DMS79 (cell line): ENCODE measurements around the gene CAPN15.
A peak's percentile ranks its signal among the peaks of the same experiment; 100 is the strongest.
"Not testable (repeated sequence)": the region's sequence is repeated elsewhere in the genome, so short reads cannot be mapped to it uniquely, and the experiment has no call there.

Experiments used
- DNase-seq: peaks from one replicate; lab custom pipeline; 2025; lab: John Stamatoyannopoulos, UW

The CAPN15 gene

GRCh38 chr16:527015-527903 is at the start of gene CAPN15:
TSS of gene CAPN15 (plus strand) at chr16:527712. CDS start at chr16:546839, 19,127 bp downstream.
- DNase-seq, result peak; percentile 82

- DNase-seq, result not testable (repeated sequence)
Measured at GRCh38 chr16:478287-478686, 49.2 kb upstream of the CAPN15 start.

- DNase-seq, result no peak
Measured at GRCh38 chr16:482468-483185, 44.9 kb upstream of the CAPN15 start.

DNA sequence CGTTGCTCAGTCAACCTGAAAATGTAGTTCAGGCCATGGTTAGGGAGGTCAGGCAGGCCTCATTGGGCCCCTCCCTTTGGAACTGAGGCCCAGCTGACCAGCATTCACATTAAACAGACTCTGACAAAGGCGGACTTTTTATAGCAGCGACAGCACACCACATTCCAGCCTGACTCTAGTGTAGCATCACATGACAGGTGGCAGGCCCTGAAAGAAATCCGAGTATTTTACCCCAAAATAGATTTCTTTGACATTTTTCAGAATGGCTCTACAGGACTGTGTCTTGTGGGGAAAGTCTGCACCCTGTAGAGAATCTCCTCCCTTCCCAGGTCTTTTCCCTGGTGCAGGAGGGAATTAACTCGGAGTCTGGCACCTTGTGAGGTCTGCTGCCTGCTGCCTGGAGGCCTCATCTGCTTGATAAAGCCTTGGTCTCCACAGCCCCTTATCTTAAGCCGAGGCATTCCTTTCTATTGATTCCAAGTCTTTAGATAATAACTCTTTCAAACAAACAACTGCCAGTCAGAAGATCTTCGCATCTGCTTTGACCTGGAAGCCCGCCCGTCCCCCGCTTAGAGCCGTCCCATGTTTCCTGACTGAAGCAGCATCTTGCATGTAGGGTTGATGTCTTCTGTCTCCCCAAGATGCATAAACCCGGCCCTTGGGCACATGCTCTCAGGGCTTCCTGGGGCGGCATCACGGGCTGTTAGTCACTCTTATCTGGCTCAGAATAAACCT is 44.0 kb upstream of the CAPN15 start:
- no peak for DNase-seq

DNA sequence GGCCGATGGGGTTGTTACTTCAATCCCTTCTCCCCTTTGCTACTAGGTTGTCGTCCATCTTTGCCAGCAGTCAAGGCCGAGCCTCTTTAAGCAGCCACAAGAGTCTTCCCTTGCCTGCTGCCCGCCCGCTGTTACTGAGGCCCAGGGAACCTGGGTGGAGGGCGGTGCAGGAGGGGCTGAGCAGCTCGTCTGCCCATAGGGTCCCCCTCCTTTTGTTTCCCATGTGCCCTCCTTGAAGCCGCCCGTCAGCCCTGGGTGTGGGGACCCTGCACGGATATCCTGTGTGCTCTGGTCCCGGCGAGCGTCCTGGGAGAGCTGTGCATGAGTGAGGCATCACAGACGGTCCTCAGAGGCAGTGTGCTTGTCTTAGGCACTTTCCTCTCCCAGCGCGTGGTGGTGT is 37.9 kb upstream of the CAPN15 start:
- no peak for DNase-seq

- peak; percentile 2 for DNase-seq
Measured at GRCh38 chr16:490768-491167, 36.7 kb upstream of the CAPN15 start.

DNA sequence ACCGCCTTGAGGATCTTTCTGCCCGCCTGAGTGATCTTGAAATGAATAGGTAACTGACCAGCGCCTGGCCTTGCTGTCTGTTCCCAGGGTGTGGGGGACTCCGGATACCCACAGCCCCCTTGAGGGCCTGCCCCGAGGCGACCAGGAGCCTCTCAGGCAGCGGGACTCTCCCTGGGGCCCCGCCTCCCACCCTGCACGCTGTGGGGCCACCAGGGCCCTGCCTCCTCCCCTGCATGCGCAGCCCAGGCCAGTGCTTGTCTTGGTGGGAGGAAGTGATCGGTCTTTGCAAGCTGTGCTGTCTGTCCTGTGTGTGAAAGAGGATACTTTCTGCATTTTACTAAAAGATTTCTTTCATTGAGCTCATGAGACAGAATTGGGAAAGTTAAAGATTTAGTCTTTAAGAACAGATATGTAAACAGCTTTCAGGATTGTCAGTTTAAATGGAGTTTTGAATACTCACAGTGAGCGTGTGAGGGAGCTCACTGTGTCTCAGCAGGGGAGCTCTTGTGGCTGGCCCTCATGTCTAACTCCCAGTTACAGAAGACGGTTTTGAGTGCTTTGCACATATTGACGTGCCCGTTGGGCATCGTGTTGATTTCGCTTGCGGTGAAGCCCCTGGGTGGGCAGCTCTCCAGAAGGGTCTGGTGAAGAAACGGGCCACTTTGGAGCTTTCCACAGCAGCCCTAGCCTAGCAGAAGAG is 36.1 kb upstream of the CAPN15 start:
- DNase-seq, result peak; percentile 75

DNA sequence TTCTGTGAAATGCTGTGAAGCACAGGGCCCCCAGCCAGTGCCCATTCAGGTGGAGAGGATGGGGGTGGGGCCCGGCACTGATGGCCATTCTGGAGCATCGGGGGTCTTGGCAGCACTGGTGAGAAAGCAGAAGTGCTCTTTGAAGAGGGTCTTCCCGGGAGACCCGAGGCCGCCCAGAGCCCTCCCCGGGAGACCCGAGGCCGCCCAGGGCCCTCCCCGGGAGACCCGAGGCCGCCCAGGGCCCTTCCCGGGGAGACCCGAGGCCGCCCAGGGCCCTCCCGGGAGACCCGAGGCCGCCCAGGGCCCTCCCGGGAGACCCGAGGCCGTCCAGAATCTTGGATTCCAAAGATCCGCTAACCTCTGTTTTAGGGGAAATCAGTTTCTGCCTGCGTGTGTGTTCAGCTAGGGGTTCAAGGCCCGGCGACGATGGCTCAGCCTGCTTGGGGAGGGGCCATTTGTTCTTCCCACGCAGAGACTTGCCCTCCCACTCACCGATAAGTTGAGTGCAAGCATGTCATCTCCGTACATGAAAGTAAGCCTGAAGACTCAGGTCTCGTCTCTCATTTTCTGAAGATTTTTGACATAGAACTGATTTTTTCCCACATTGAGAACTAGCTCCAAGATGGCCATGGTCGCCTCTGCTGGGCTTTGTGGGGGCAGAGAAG is 35.2 kb upstream of the CAPN15 start:
- no peak for DNase-seq

DNA sequence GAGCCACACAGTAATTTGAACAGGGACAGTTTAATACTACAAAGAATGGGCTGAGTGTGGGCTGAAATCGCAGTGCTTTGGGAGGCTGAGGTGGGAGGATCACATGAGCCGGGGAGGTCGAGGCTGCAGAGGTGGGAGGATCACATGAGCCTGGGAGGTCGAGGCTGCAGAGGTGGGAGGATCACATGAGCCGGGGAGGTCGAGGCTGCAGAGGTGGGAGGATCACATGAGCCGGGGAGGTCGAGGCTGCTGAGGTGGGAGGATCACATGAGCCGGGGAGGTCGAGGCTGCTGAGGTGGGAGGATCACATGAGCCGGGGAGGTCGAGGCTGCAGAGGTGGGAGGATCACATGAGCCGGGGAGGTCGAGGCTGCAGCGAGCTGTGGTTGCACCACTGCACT is 32.8 kb upstream of the CAPN15 start:
- DNase-seq, result not testable (repeated sequence)

- DNase-seq, result peak; percentile 1
Measured at GRCh38 chr16:495127-495748, 32.3 kb upstream of the CAPN15 start.

DNA sequence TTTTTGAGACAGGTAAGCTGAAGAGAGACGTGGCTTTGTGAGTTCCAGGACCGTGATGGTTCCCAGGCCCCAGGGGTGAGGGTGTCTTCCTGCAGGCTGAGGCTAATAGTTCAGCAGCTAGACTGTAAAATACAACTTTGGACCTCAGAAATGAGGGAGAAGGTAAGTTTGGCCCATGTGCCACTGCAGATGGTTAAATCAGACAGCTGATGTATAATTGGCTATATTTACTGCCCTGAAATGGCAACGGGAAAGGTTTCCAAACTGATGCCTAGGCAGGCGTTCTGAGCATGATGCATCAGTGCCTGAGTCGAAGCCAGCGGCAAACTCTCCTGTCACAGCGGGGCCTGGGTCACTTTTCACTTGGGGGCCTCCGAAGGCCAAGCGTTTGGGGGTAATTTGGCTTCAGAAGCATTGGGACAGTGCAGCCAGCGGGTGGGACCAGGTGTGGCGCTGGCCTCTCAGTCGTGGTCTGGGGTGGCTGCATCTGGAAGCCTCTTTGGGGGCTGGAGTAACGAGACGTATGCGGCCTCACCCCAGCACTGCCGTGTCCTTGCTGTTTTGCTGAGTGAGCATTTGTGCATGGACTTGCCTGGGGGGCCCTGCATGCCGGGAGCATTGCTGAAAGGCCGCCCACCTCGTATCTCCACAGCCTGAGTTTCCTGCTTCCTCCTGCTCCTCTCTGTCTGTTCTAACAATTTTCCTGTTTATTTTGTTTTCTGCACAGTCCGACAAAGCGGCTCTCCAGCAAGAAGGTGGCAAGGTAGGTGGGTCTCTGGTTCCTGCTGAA is 31.2 kb upstream of the CAPN15 start:
- DNase-seq, result no peak

DNA sequence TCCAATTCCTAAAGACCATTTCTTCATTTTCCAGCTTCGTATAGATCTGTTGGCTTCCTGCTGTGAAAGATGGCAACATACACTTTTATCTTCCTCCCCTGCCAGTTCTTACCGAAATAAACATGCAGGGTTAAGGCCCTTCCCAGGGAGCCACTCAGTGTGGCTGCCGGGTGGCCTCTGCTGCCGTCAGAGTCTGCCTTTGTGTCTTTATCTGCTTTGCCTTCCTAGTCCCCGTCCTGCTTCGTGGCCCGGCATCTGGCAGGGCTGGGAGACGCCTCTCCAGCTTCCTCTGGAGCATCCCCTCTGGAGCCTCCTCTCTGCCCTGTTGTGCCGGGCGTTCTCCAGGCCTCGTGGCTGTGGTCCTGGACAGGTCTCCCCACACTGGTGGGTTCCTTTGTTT is 30.3 kb upstream of the CAPN15 start:
- no peak for DNase-seq

DNA sequence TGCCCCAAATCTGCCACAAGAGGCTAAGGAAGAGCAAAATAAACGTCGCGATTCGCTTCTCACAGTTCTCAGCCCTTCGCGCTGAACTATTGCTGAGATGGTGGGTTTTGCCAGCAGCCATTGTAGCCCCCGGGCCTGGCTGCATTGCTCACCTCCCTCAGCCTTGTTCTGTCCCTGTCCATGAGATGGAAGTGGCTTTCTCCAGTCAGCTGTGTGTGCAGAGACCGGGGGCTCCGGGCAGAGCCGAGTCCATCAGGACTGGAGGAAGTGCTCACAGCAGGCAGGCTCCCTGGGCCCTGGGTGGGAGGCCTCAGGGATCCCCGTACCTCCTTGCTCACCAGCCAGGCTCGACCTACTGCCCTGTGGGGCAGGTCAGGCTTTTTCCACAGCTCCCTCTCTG is 27.6 kb upstream of the CAPN15 start:
- DNase-seq, result no peak

- DNase-seq, result no peak
Measured at GRCh38 chr16:500709-501108, 26.8 kb upstream of the CAPN15 start.

DNA sequence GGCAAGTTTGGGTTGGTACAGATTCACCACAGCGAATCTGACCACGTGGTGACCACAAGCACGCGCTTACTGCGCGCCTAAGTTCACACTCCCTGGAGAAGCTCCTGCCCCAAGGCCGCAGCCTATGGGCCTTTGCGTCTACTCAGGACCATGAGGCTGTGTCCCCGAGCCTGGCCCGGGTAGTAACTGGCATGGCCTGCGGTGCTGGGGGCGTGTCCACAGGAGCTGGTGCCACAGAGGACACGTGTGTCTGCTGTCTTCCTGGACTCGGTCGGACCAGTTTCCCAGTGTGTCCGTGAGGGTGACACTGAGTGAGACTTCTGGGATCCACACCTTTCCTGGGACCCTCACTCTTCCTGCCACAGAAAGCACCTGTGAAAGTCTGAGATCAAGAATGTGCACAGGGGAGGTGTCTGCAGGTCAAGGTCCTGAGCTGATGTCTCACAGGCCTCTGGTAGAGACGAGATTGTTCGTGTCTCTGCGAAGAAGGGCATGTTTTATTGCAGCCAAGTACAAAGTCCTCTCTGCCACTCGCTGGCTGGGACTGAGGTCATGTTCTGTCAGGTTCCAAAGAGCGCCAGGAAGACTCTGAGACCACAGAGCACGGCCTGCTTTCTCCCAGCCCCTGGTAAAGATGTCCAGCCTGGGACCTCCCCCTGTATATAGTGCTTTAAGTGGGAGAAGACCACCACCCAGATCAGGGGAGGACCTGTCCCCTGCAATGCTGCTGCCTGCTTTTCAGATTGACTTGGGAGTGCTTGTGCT is 25.2 kb upstream of the CAPN15 start:
- DNase-seq, result no peak

- no peak for DNase-seq
Measured at GRCh38 chr16:503150-504071, 24.1 kb upstream of the CAPN15 start.

- DNase-seq, result no peak
Measured at GRCh38 chr16:505479-506245, 21.9 kb upstream of the CAPN15 start.

DNA sequence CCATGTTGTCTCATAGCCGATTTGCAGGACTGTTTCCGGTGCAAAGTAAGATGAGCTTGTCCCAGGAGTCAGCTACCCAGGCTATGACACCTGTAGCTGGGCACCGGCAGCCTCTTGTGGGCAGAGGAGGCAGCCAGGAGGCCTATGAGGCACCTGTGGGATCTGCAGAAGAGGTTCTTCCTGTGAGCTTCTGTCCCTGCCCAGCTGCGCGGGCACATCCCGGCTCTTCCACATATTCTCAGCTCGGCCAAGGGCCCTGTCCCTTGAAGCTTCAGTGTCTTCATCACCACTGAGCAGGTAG is 21.3 kb upstream of the CAPN15 start:
- DNase-seq, result no peak
